ENCODE results near the gene SLC51A. TPM values are rescaled to one million over a fixed set of nuclear protein-coding genes. Genes with fewer than 3 reads are reported as not detected.

SLC51A gene
- total RNA-seq, 2 experiments from 2014 or later: not detected

- H3K27ac Mint-ChIP-seq: peak overlapping the region; percentile 90
- CTCF ChIA-PET: interaction anchor here (1.5 to 2.0 kb wide), 2 partner anchors 10 to 14 kb away, joined by 3 to 8 read pairs; no protein-coding TSS in a partner anchor
- H3K27me3 Mint-ChIP-seq: no peaks in the 10 kb centered on the region
- no peaks in the 10 kb centered on the region for H3K9me3 Mint-ChIP-seq (ENCODE audit: low read depth)
- peak overlapping the region; percentile 69 for H3K4me3 Mint-ChIP-seq
- peaks cover 63% of the 10 kb centered on the region for H3K4me1 Mint-ChIP-seq
- DNase-seq: no peak
- ATAC-seq: no peak
- peaks cover 40% of the 10 kb centered on the region for H3K36me3 Mint-ChIP-seq
Measured at GRCh38 chr3:196275126-196275525, 58.8 kb downstream of the SLC51A start.

GRCh38 chr3:196280689-196281440 is 64.5 kb downstream of the SLC51A start:
- Mint-ChIP-seq H3K4me3 (peak overlapping the region; percentile 4), H3K4me1 (peaks cover 67% of the 10 kb centered on the region), H3K9me3 (ENCODE audit: low read depth) (no peaks in the 10 kb centered on the region), H3K27me3 (no peaks in the 10 kb centered on the region), H3K36me3 (peaks cover 20% of the 10 kb centered on the region), H3K27ac (peak overlapping the region; percentile 48)
- ATAC-seq (peak; percentile 59), DNase-seq (peak; percentile 80)
- CTCF ChIA-PET: interaction anchor here (0.9 to 3.0 kb wide), 7 partner anchors 13 to 248 kb away, joined by 3 to 11 read pairs (median 3); partner anchors contain the start of gene DYNLT2B

GRCh38 chr3:196281962-196282361 is 65.6 kb downstream of the SLC51A start:
- CTCF ChIA-PET: interaction anchor here (1.5 to 3.0 kb wide), 3 partner anchors 20 to 241 kb away, joined by 3 to 11 read pairs (median 4); no protein-coding TSS in a partner anchor
- no peak overlapping the region for H3K27ac Mint-ChIP-seq
- H3K36me3 Mint-ChIP-seq: peaks cover 18% of the 10 kb centered on the region

More at GRCh38 chr3:196281962-196282361, 65.6 kb downstream of the SLC51A start:
- no peaks in the 10 kb centered on the region for H3K27me3 Mint-ChIP-seq
- no peak for ATAC-seq
- H3K4me3 Mint-ChIP-seq: no peak overlapping the region
- no peak for DNase-seq
- H3K9me3 Mint-ChIP-seq (ENCODE audit: low read depth): no peaks in the 10 kb centered on the region
- H3K4me1 Mint-ChIP-seq: peaks cover 75% of the 10 kb centered on the region

Other genes starting within 250 kb of the SLC51A start
- 100 to 1,000 TPM; 409 to 782 TPM for gene TFRC, start 134.4 kb upstream of the SLC51A start, total RNA-seq
- gene ZDHHC19, start 5.1 kb upstream of the SLC51A start, total RNA-seq: not detected
- 10 to 100 TPM; 57.7 to 61.6 TPM for gene PCYT1A, start 71.2 kb downstream of the SLC51A start, total RNA-seq
- 10 to 100 TPM; 13.9 to 19.9 TPM for gene DYNLT2B, start 101.7 kb downstream of the SLC51A start, total RNA-seq
- not detected for gene TM4SF19, start 121.9 kb downstream of the SLC51A start, total RNA-seq
- 10 to 100 TPM; 50.7 to 60.8 TPM for gene UBXN7, start 215.9 kb downstream of the SLC51A start, total RNA-seq